HEK293 (cell line): Measurements from ENCODE around the gene BAG5.

Experiments used
- BCL11B ChIP-seq: fragments of 450-650 bp; formaldehyde crosslinking; IDR thresholded peaks from 2 replicates; pipeline ENCODE4 v1.5.1; 2016; ENCODE audit warnings: low read depth, missing biosample characterization, missing genetic modification characterization
- EGR2 ChIP-seq: fragments of 450-650 bp; formaldehyde crosslinking; IDR thresholded peaks from 2 replicates; pipeline ENCODE4 v1.5.1; 2016; ENCODE audit warnings: low read depth, missing biosample characterization, missing genetic modification characterization
- GLIS2 ChIP-seq: fragments of 450-650 bp; formaldehyde crosslinking; IDR thresholded peaks from 2 replicates; pipeline ENCODE4 v1.5.1; 2016; ENCODE audit warnings: missing biosample characterization, missing genetic modification characterization
- HOXA7 ChIP-seq: sonication (generic); formaldehyde crosslinking; IDR thresholded peaks from 2 replicates; pipeline ENCODE4 v1.8.1; 2022; ENCODE audit warnings: missing genetic modification reagents, borderline replicate concordance
- IKZF3 ChIP-seq: fragments of 450-650 bp; IDR thresholded peaks from 2 replicates; pipeline ENCODE4 v1.5.0; 2018; ENCODE audit warnings: missing biosample characterization, mild to moderate bottlenecking, missing genetic modification characterization, moderate library complexity
- OSR2 ChIP-seq: fragments of 450-650 bp; formaldehyde crosslinking; IDR thresholded peaks from 2 replicates; pipeline ENCODE4 v1.5.1; 2016; ENCODE audit warnings: missing biosample characterization, missing genetic modification characterization
- PBX3 ChIP-seq: sonication (generic); formaldehyde crosslinking; IDR thresholded peaks from 2 replicates; pipeline ENCODE4 v1.8.1; 2022; ENCODE audit warnings: mild to moderate bottlenecking, moderate library complexity, missing genetic modification reagents
- PRDM10 ChIP-seq: fragments of 450-650 bp; formaldehyde crosslinking; IDR thresholded peaks from 2 replicates; pipeline ENCODE4 v1.5.1; 2016; ENCODE audit warnings: missing biosample characterization, missing genetic modification characterization
- RBAK ChIP-seq: fragments of 450-650 bp; formaldehyde crosslinking; IDR thresholded peaks from 2 replicates; pipeline ENCODE4 v1.5.1; 2016; ENCODE audit warnings: missing biosample characterization, missing genetic modification characterization
- SCRT2 ChIP-seq: fragments of 450-650 bp; formaldehyde crosslinking; IDR thresholded peaks from 2 replicates; pipeline ENCODE4 v1.5.1; 2016; ENCODE audit warnings: missing biosample characterization, missing genetic modification characterization
- ZBTB10 ChIP-seq: fragments of 450-650 bp; formaldehyde crosslinking; IDR thresholded peaks from 2 replicates; pipeline ENCODE4 v1.5.1; 2016; ENCODE audit warnings: missing biosample characterization, missing genetic modification characterization
- ZBTB44 ChIP-seq: fragments of 450-650 bp; IDR thresholded peaks from 2 replicates; pipeline ENCODE4 v1.5.1; 2018; ENCODE audit warnings: missing biosample characterization, mild to moderate bottlenecking, missing genetic modification characterization
- ZNF140 ChIP-seq: fragments of 450-650 bp; formaldehyde crosslinking; IDR thresholded peaks from 2 replicates; pipeline ENCODE4 v1.5.1; 2016; ENCODE audit warnings: missing biosample characterization, missing genetic modification characterization
- ZNF202 ChIP-seq: fragments of 450-650 bp; formaldehyde crosslinking; IDR thresholded peaks from 2 replicates; pipeline ENCODE4 v1.5.1; 2016; ENCODE audit warnings: missing biosample characterization, missing genetic modification characterization, borderline replicate concordance
- ZNF211 ChIP-seq: fragments of 450-650 bp; formaldehyde crosslinking; IDR thresholded peaks from 2 replicates; pipeline ENCODE4 v1.5.1; 2016; ENCODE audit warnings: low read depth, missing biosample characterization, missing genetic modification characterization
- ZNF366 ChIP-seq: fragments of 450-650 bp; formaldehyde crosslinking; conservative IDR thresholded peaks from 2 replicates; pipeline ENCODE4 v1.5.1; 2016; ENCODE audit warnings: missing biosample characterization, missing genetic modification characterization
- ZNF449 ChIP-seq: fragments of 450-650 bp; formaldehyde crosslinking; IDR thresholded peaks from 2 replicates; pipeline ENCODE4 v1.5.1; 2017; ENCODE audit warnings: missing biosample characterization, mild to moderate bottlenecking, missing genetic modification characterization, moderate library complexity
- ZNF510 ChIP-seq: fragments of 450-650 bp; formaldehyde crosslinking; IDR thresholded peaks from 2 replicates; pipeline ENCODE4 v1.5.1; 2018; ENCODE audit warnings: mild to moderate bottlenecking, missing genetic modification characterization, missing biosample characterization; ENCODE audit not compliant: insufficient replicate concordance
- ZNF513 ChIP-seq: fragments of 450-650 bp; IDR thresholded peaks from 2 replicates; pipeline ENCODE4 v1.5.1; 2018; ENCODE audit warnings: missing biosample characterization, missing genetic modification characterization
- ZNF530 ChIP-seq: fragments of 450-650 bp; formaldehyde crosslinking; IDR thresholded peaks from 2 replicates; pipeline ENCODE4 v1.5.1; 2016; ENCODE audit warnings: low read depth, missing biosample characterization, missing genetic modification characterization
- ZNF600 ChIP-seq: fragments of 450-650 bp; formaldehyde crosslinking; IDR thresholded peaks from 2 replicates; pipeline ENCODE4 v1.5.1; 2016; ENCODE audit warnings: missing biosample characterization, missing genetic modification characterization
- ZNF660 ChIP-seq: fragments of 450-650 bp; IDR thresholded peaks from 2 replicates; pipeline ENCODE4 v1.5.1; 2018; ENCODE audit warnings: missing biosample characterization, mild to moderate bottlenecking, missing genetic modification characterization
- ZNF664 ChIP-seq: fragments of 450-650 bp; formaldehyde crosslinking; IDR thresholded peaks from 2 replicates; pipeline ENCODE4 v1.5.1; 2016; ENCODE audit warnings: missing biosample characterization, missing genetic modification characterization
- ZNF747 ChIP-seq: fragments of 450-650 bp; formaldehyde crosslinking; IDR thresholded peaks from 2 replicates; pipeline ENCODE4 v1.5.1; 2016; ENCODE audit warnings: missing biosample characterization, missing genetic modification characterization
- ZNF76 ChIP-seq: fragments of 450-650 bp; formaldehyde crosslinking; IDR thresholded peaks from 2 replicates; pipeline ENCODE4; 2016; ENCODE audit warnings: low read depth, missing biosample characterization, missing genetic modification characterization, borderline replicate concordance
- ZNF776 ChIP-seq: fragments of 450-650 bp; formaldehyde crosslinking; IDR thresholded peaks from 2 replicates; pipeline ENCODE4 v1.5.0; 2017; ENCODE audit warnings: missing biosample characterization, missing genetic modification characterization, borderline replicate concordance
- ZNF837 ChIP-seq: fragments of 450-650 bp; formaldehyde crosslinking; IDR thresholded peaks from 2 replicates; pipeline ENCODE4 v1.5.1; 2016; ENCODE audit warnings: missing biosample characterization, missing genetic modification characterization

The BAG5 gene

GRCh38 chr14:103520657-103521437, 41.6 kb downstream of the BAG5 start (continued):
- TF ChIP-seq ZBTB44 = 0 out of 2 replicates have a peak, but pooled peaks have one; percentile 5
- no peak for TF ChIP-seq ZNF211 (tag by site-specific recombination)
- peak; percentile 30 for TF ChIP-seq ZNF660 (tag by site-specific recombination)
- TF ChIP-seq ZNF202 = no peak
- TF ChIP-seq EGR2 (tag by site-specific recombination) = peak; percentile 97
- no peak for TF ChIP-seq ZNF776 (tag by site-specific recombination)
- peak; percentile 96 for TF ChIP-seq ZNF513 (tag by site-specific recombination)
- TF ChIP-seq PBX3 = peak; percentile 20; the same call in 1 of the 2 replicates
- TF ChIP-seq ZNF140 = no peak
- peak; percentile 77 for TF ChIP-seq ZNF76 (tag by site-specific recombination)
- TF ChIP-seq SCRT2 (tag by site-specific recombination) = peak; percentile 53; the same call in 1 of the 2 replicates
- peak; percentile 97 for TF ChIP-seq ZBTB10 (tag by site-specific recombination)
- TF ChIP-seq ZNF366 = peak; percentile 87
- TF ChIP-seq ZNF837 = peak; percentile 87
- TF ChIP-seq ZNF747 (tag by site-specific recombination) = no peak
- peak; percentile 97 for TF ChIP-seq IKZF3 (tag by site-specific recombination)
- peak; percentile 98 for TF ChIP-seq GLIS2 (tag by site-specific recombination)
- TF ChIP-seq HOXA7 = no peak
- no peak for TF ChIP-seq ZNF530
- no peak for TF ChIP-seq ZNF449 (tag by site-specific recombination)
- peak; percentile 93 for TF ChIP-seq BCL11B (tag by site-specific recombination)
- peak; percentile 83 for TF ChIP-seq ZNF600
- TF ChIP-seq OSR2 = peak; percentile 99
- TF ChIP-seq ZNF510 (tag by site-specific recombination) = no peak
- no peak for TF ChIP-seq RBAK (tag by site-specific recombination)
- TF ChIP-seq PRDM10 (tag by site-specific recombination) = peak; percentile 87
- TF ChIP-seq ZNF664 (tag by site-specific recombination) = no peak
